Calu3 (cell line): Measurements from ENCODE around the gene SPNS2. TPM values are rescaled to one million over a fixed set of nuclear protein-coding genes. Genes with fewer than 3 reads are reported as not detected.

Experiments used
- BruUV-seq: library from RNA; stranded (reverse); fragments of 400-500 nt; replicated peaks from 2 replicates; lab custom pipeline; 2021; lab: Mats Ljungman, UMichigan
- CTCF ChIA-PET: fragments of 300-600 bp; sonication (Branson Sonifier 250); formaldehyde crosslinking; loops from one replicate; lab custom pipeline; 2022; ENCODE audit warnings: antibody characterized with exemption; lab: Charles Lee
- DNase-seq: peaks from one replicate; pipeline ENCODE4 v3.0.0; 2022
- H3K27ac Mint-ChIP-seq: one replicate; pipeline ENCODE4 v1.8.0; 2022; ENCODE audit warnings: mixed read lengths; ENCODE audit not compliant: unreplicated experiment
- H3K27me3 Mint-ChIP-seq: one replicate; pipeline ENCODE4 v1.8.0; 2022; ENCODE audit warnings: mixed read lengths; ENCODE audit not compliant: unreplicated experiment
- H3K36me3 Mint-ChIP-seq: one replicate; pipeline ENCODE4 v1.8.0; 2022; ENCODE audit warnings: mild to moderate bottlenecking, moderate library complexity, mixed read lengths; ENCODE audit not compliant: insufficient read depth, unreplicated experiment
- H3K4me1 Mint-ChIP-seq: one replicate; pipeline ENCODE4 v1.8.0; 2022; ENCODE audit warnings: mild to moderate bottlenecking, low read depth, mixed read lengths; ENCODE audit not compliant: unreplicated experiment
- H3K4me3 Mint-ChIP-seq: one replicate; pipeline ENCODE4 v1.8.0; 2022; ENCODE audit warnings: mild to moderate bottlenecking, low read depth, moderate library complexity, mixed read lengths; ENCODE audit not compliant: unreplicated experiment
- H3K9me3 Mint-ChIP-seq: one replicate; pipeline ENCODE4 v1.8.0; 2022; ENCODE audit warnings: low read depth, mixed read lengths; ENCODE audit not compliant: unreplicated experiment
- CTCF ChIP-seq: fragments of 200-600 bp; IDR thresholded peaks from one replicate; pipeline ENCODE4 v1.8.0; 2022; ENCODE audit warnings: antibody characterized with exemption; ENCODE audit not compliant: unreplicated experiment
- intact Hi-C: fragments of 100-400 bp; cut with micrococcal nuclease; formaldehyde crosslinking; loops from one replicate; pipeline ENCODE4 v1.10.0; 2022; ENCODE audit not compliant: unreplicated experiment
- total RNA-seq: library from RNA; stranded (reverse); gene quantifications from 2 replicates; pipeline ENCODE4 v1.2.3, GENCODE V29; 2022

Gene SPNS2
- total RNA-seq, 1 experiment from 2014 or later, result 63.4 TPM

GRCh38 chr17:4467287-4467686 is 31.4 kb upstream of the SPNS2 start:
- TF ChIP-seq CTCF, result no peak
- CTCF ChIA-PET, result no interaction called here
- intact Hi-C loops, result no loop called here
- DNase-seq, result no peak
- H3K9me3 Mint-ChIP-seq, result no peaks in the 10 kb centered on the region
- no peaks in the 10 kb centered on the region for H3K27me3 Mint-ChIP-seq
- no peaks in the 10 kb centered on the region for H3K36me3 Mint-ChIP-seq
- no peaks in the 10 kb centered on the region for H3K4me1 Mint-ChIP-seq
- H3K4me3 Mint-ChIP-seq, result no peak overlapping the region
- BruUV-seq, result no TSS peak
- no peak overlapping the region for H3K27ac Mint-ChIP-seq

DNA sequence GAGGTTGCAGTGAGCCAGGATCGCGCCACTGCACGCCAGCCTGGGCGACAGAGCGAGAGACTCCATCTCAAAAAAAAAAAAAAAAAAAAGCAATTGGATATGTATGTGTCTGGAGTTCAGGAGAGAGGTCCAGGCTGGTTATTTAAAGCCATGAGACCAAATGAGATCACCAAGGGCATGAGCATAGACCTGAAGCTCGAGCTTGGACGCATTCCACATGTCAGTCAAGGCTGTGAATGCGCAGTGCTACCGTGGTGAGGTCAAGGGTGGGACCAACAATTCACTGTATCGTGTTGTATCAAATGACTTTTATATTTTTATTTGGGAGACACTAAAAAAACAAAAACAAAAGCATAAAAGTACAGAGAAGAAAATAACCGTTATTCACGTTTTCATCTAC is 29.1 kb upstream of the SPNS2 start:
- no peaks in the 10 kb centered on the region for H3K9me3 Mint-ChIP-seq
- H3K27ac Mint-ChIP-seq, result no peak overlapping the region
- TF ChIP-seq CTCF, result no peak
- H3K27me3 Mint-ChIP-seq, result no peaks in the 10 kb centered on the region
- intact Hi-C loops, result no loop called here
- BruUV-seq, result no TSS peak
- DNase-seq, result no peak
- H3K4me1 Mint-ChIP-seq, result no peaks in the 10 kb centered on the region
- no peaks in the 10 kb centered on the region for H3K36me3 Mint-ChIP-seq
- CTCF ChIA-PET, result no interaction called here
- H3K4me3 Mint-ChIP-seq, result no peak overlapping the region

DNA sequence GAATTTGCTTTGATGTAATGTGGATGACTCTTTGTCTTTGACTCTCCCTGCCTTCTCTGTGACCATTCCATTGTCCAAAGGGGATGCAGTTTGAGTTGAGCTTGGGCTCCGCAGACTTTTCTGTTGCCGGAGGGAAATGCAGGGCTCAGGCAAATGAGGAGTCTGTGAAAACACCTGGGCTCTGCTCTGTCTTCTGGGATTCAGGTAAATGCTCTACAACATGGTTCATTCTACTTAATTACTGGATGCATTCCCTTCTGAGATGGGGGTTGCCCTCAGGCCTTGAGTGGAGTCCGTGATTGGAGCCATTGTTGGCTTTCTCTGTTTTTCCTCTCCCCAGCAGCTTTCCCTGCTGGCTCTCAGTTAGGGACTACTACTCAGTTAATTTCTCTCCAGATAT is 26.4 kb upstream of the SPNS2 start:
- Mint-ChIP-seq H3K36me3 (peaks cover 8% of the 10 kb centered on the region), H3K9me3 (no peaks in the 10 kb centered on the region), H3K27ac (no peak overlapping the region), H3K4me1 (peaks cover 26% of the 10 kb centered on the region), H3K27me3 (no peaks in the 10 kb centered on the region), H3K4me3 (no peak overlapping the region)
- TF ChIP-seq CTCF, result no peak
- BruUV-seq, result no TSS peak
- intact Hi-C loops, result no loop called here
- no peak for DNase-seq
- CTCF ChIA-PET, result interaction anchor here (0.7 kb wide), 1 partner anchor 567 kb away, joined by 7 read pairs; no protein-coding TSS in a partner anchor

DNA sequence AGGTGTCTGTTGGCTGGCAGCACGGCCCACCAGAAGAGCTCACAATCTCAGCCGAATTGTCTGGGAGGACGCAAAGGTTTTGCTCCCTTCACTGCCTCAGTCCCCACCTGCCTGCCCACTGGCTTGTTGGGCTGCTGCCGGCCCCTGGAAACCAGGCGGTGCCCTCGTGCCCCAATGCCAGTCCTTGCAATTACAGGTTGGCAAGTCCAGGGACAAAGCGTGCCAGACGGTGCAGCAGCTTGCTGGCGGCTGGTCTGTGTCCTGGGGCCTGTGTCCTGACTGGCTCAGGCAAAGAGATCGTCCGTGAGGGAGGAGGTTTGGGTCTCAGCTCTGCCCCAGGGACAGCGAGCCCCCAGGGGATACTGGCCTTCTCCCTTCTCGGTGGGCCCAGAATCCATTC is 24.6 kb upstream of the SPNS2 start:
- no peak for DNase-seq
- Mint-ChIP-seq H3K4me1 (peaks cover 30% of the 10 kb centered on the region), H3K27ac (no peak overlapping the region), H3K36me3 (peaks cover 8% of the 10 kb centered on the region), H3K9me3 (no peaks in the 10 kb centered on the region), H3K27me3 (no peaks in the 10 kb centered on the region), H3K4me3 (no peak overlapping the region)
- TF ChIP-seq CTCF, result no peak
- intact Hi-C loops, result no loop called here
- BruUV-seq, result no TSS peak
- CTCF ChIA-PET, result no interaction called here
